C4-2B (cell line): Measurements from ENCODE around the gene PGAM5.

Experiments
- H3K27ac ChIP-seq: fragments of 450-650 bp; 2 replicates; pipeline ENCODE4 v1.5.1; 2017
- ZFX ChIP-seq: fragments of 450-650 bp; IDR thresholded peaks from 2 replicates; pipeline ENCODE4 v1.6.1; 2017
- TF ChIP-seq, protein P1 (sequence below): fragments of 450-650 bp; conservative IDR thresholded peaks from 2 replicates; pipeline ENCODE4 v1.5.1; 2017; ENCODE audit warnings: mild to moderate bottlenecking

Gene PGAM5

DNA sequence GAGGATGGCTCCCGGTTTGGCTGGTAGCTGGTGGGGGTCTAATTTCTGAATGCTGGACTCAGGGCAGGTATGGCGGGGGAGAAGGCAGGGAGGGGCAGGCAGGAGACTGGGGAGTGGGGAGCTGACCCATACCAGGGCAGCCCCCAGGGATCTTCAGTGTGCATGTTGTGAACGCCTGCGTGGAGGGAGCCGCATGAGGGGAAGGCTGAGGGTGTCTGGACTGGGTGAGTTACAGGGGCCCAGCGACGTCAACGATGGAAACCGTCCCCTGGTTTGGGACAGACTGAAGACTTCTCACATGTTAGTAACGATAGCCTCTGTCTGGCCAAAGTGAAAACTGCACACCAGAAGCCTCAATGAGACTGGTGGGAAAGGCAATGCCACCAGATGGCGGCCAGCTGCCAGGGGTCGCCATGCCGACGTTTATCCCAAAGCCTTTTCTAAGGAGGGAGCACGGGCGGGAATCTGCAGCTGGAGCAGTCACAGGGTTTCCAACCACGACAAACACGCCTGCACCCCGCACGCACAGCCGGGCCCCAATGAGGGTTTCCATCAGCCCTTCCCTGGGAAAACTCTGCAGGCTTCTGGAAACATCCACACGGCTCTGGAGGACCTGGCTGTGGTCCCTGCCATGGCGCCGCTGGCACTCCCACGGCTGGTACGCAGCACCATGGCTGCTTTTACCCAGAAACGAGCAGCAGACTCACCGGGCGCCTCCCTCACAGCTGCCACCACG is 14.0 kb downstream of the PGAM5 start:
- no peak overlapping the region for H3K27ac ChIP-seq
- TF ChIP-seq, protein P1, sequence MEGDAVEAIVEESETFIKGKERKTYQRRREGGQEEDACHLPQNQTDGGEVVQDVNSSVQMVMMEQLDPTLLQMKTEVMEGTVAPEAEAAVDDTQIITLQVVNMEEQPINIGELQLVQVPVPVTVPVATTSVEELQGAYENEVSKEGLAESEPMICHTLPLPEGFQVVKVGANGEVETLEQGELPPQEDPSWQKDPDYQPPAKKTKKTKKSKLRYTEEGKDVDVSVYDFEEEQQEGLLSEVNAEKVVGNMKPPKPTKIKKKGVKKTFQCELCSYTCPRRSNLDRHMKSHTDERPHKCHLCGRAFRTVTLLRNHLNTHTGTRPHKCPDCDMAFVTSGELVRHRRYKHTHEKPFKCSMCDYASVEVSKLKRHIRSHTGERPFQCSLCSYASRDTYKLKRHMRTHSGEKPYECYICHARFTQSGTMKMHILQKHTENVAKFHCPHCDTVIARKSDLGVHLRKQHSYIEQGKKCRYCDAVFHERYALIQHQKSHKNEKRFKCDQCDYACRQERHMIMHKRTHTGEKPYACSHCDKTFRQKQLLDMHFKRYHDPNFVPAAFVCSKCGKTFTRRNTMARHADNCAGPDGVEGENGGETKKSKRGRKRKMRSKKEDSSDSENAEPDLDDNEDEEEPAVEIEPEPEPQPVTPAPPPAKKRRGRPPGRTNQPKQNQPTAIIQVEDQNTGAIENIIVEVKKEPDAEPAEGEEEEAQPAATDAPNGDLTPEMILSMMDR, result no peak
- TF ChIP-seq ZFX, result no peak

DNA sequence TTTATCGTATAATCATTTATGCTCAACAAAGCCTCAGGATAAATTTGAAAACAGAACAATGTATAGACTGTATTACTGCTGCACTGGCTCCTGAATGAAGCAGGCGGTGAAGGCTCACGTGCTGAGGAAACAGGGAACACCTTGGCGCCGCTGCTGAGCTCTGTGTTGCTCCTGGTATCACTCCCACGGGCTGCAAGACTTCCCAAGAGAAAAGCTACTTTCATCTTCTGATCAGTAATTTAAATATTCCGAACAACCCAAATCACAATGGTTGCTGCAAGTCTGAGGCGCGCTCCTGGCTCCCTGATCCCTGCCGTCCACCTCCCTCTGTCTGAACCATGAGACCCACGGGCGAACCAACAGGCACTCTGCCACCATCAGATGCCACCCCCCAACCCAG is 15.7 kb downstream of the PGAM5 start:
- TF ChIP-seq ZFX, result no peak
- TF ChIP-seq, protein P1, result no peak
- no peak overlapping the region for H3K27ac ChIP-seq

DNA sequence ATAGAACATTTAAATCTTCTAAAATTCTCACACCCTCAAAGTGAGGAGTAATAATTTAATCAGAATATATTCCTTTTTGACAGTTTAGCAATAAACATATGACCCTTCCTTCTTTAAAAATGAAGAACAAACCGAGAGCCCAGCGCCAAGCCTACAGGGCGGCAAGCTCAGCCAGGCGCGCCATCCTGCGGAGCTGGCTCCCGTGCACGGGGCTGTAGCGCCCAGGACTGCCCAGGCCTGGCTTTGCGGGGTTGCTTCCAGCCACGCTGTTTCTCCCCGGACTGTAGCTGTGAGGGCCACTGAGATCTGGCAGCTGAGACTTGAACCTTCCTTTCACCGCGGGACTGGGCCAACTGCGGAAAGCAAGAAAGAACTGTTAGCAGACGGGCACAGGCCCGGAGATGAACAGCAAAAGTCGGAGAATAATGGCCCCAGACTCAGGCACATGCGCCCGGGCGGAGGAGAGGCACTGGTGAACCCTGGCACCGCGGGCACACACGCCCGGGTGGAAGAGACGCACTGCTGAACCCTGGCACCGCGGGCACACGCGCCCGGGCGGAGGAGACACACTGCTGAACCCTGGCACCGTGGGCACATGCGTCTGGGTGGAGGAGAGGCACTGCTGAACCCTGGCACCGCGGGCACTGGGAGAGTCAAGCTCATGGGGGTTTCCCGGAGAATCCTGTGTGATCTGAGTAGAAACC is 16.6 kb downstream of the PGAM5 start:
- H3K27ac ChIP-seq, result no peak overlapping the region
- TF ChIP-seq ZFX, result no peak
- TF ChIP-seq, protein P1, result no peak

DNA sequence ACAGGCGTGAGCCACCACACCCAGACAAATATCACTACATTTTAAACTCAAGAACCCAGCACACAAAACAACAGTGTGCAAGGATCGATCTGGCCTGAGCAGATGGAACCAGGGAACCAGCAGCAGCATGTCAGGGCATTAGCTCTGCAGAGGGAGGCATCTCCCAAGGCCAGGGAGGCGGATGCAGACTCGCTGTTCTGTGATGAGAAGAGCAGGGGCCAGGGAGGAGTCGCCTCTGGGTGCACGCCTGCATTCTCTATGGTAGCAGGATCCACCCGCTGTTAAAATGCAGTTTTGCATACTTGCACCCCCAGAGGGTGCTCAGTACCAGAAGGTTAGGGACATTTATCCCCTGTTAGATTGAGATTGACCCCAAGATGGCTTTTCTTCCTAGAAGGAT is 17.9 kb downstream of the PGAM5 start:
- no peak overlapping the region for H3K27ac ChIP-seq
- no peak for TF ChIP-seq ZFX
- TF ChIP-seq, protein P1, result no peak

DNA sequence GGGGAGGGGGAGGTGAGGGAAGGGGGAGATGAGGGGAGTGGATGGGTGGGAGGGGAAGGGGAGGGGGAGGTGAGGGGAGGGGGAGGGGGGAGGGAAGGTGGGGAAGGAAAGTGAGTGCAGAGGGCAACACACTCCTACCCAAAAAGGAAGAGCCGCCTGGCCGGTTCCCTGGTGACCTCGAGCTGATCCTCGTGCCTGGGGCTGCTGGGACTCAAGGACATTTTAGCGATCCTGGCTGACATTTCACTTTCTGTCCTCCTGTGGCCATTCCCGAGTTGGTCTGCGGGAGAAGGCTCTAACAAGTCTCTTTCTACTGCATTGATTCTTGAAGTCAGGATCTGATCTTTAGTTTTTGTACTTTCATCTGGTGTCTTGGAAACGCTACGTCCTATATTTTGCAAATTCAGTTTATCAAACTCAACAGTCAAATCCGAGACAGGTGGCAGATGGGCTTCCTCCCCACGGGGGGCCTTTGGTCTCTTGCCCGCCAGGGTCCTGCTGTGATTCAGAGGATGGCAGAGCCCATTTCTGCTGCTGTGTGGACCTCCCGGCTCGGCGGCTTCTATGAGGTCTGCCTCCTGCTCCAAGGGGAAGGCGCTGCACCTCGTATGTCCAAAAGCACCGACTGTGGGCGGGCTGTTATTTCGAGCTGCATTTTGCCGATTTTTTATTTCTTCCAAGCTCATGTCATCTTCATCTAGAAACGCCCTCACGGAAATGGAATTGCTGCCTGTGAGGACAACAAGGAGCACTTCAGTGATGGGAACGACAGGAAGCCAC is 19.1 kb downstream of the PGAM5 start:
- H3K27ac ChIP-seq, result no peak overlapping the region
- TF ChIP-seq, protein P1, result no peak
- TF ChIP-seq ZFX, result no peak

DNA sequence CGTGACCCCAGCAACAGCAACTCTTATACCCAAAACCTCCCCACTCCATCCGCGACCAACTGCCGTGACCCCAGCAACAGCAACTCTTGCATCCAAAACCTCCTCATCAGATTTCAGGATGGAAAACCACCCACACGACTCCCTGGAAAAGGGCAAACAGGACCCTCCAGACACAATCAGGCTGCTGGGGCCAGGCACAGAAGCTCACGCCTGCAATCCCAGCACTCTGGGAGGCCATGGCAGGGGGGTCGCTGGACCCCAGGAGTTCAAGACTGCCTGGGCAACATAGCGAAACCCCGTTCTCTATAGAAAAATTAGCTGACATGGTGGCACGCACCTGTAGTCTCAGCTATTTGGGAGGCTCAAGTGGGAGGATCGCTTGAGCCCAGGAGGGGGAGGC is 19.7 kb downstream of the PGAM5 start:
- TF ChIP-seq ZFX, result no peak
- TF ChIP-seq, protein P1, result no peak
- no peak overlapping the region for H3K27ac ChIP-seq

DNA sequence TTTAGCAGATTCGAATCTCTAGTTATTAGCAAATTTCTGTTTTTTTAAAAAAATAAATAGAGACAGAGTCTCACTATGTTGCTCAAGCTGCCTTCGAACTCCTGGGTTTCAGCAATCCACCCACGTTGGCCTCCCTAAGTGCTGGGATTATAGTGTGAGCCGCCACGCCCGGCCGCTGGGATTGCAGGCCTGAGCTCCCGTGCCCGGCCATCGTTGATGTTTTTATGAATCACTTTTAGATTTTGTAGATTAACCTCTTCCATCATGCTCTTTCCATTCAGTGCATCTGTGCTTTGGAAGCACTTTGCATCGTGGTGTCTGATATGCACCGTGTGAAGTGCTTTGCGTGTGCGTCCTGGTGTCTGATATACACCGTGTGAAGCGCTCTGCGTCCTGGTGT is 20.9 kb downstream of the PGAM5 start:
- TF ChIP-seq, protein P1, result no peak
- TF ChIP-seq ZFX, result no peak
- no peak overlapping the region for H3K27ac ChIP-seq
